IgD-negative memory B cell (primary cell): ENCODE measurements around the gene LTO1. TPM values are rescaled to one million over a fixed set of nuclear protein-coding genes. Genes with fewer than 3 reads are reported as not detected.

ENCODE experiments used
- polyA plus RNA-seq: library from polyadenylated mRNA; unstranded; fragments of 300-500 nt; fragmentation: Illumina TruSeq; gene quantifications from one replicate; pipeline ENCODE4 v1.2.3, GENCODE V29; 2021

Gene LTO1
- polyA plus RNA-seq, 1 donor from 2014 or later: 14.0 TPM

Other genes with a start within 250 kb of the LTO1 start
- gene LINC01488, start 193.7 kb downstream of the LTO1 start, polyA plus RNA-seq: not detected
- 9.6 TPM for gene CCND1, start 34.2 kb downstream of the LTO1 start, polyA plus RNA-seq
- gene FGF19, start 28.7 kb upstream of the LTO1 start, polyA plus RNA-seq: not detected
- not detected for gene FGF4, start 100.0 kb upstream of the LTO1 start, polyA plus RNA-seq
- gene FGF3, start 144.1 kb upstream of the LTO1 start, polyA plus RNA-seq: not detected